Loucy (cell line): ENCODE measurements around the gene TAX1BP1.
A peak's percentile ranks its signal among the peaks of the same experiment; 100 is the strongest.

ENCODE experiments used
- H2AFZ ChIP-seq: fragments of 200-600 bp; sonication (generic); 2 replicates; pipeline ENCODE4 v1.6.0; 2016; ENCODE audit warnings: antibody characterized with exemption, mild to moderate bottlenecking, low read length, moderate library complexity
- H3F3A ChIP-seq: fragments of 200-600 bp; 2 replicates; pipeline ENCODE4 v1.6.0; 2016; ENCODE audit warnings: antibody characterized with exemption, low read depth, mild to moderate bottlenecking
- H3K27me3 ChIP-seq: fragments of 200-600 bp; sonication (generic); 2 replicates; pipeline ENCODE4 v1.6.1; 2014; ENCODE audit warnings: low read length, mild to moderate bottlenecking; ENCODE audit not compliant: insufficient read depth, poor library complexity, severe bottlenecking
- H3K36me3 ChIP-seq: fragments of 200-600 bp; sonication (generic); 2 replicates; pipeline ENCODE4 v1.6.1; 2016; ENCODE audit warnings: low read length; ENCODE audit not compliant: insufficient read depth
- H3K4me1 ChIP-seq: fragments of 200-600 bp; sonication (generic); 2 replicates; pipeline ENCODE4 v1.5.1; 2014; ENCODE audit warnings: low read length, mild to moderate bottlenecking; ENCODE audit not compliant: insufficient read depth, poor library complexity, severe bottlenecking
- H3K4me2 ChIP-seq: fragments of 200-600 bp; sonication (generic); 2 replicates; pipeline ENCODE4 v1.6.0; 2014; ENCODE audit warnings: antibody characterized with exemption, low read length, low read depth, mild to moderate bottlenecking; ENCODE audit not compliant: poor library complexity, severe bottlenecking
- H3K4me3 ChIP-seq: fragments of 200-600 bp; sonication (generic); 2 replicates; pipeline ENCODE4 v1.5.1; 2014; ENCODE audit warnings: low read length, mild to moderate bottlenecking, mixed read lengths; ENCODE audit not compliant: poor library complexity, severe bottlenecking
- H3K79me2 ChIP-seq: fragments of 200-600 bp; sonication (generic); 2 replicates; pipeline ENCODE4 v1.6.1; 2014; ENCODE audit warnings: low read length; ENCODE audit not compliant: insufficient read depth
- H3K9ac ChIP-seq: fragments of 200-600 bp; sonication (generic); 2 replicates; pipeline ENCODE4 v1.6.0; 2014; ENCODE audit warnings: mild to moderate bottlenecking, low read depth, low read length, moderate library complexity; ENCODE audit not compliant: poor library complexity, severe bottlenecking
- H3K9me2 ChIP-seq: fragments of 200-600 bp; sonication (generic); replicated peaks from 2 replicates; pipeline ENCODE4 v1.6.1; 2016; ENCODE audit warnings: low read depth, low read length, mixed read lengths
- H3K9me3 ChIP-seq: fragments of 200-600 bp; sonication (generic); 2 replicates; pipeline ENCODE4 v1.6.1; 2014; ENCODE audit warnings: mild to moderate bottlenecking, antibody characterized with exemption, low read length, low read depth; ENCODE audit not compliant: insufficient read depth
- H4K20me1 ChIP-seq: fragments of 200-600 bp; sonication (generic); 2 replicates; pipeline ENCODE4 v1.6.0; 2014; ENCODE audit warnings: antibody characterized with exemption, low read length, mild to moderate bottlenecking; ENCODE audit not compliant: insufficient read depth, poor library complexity, severe bottlenecking
- EZH2phosphoT487 ChIP-seq: fragments of 200-600 bp; IDR thresholded peaks from 2 replicates; pipeline ENCODE4 v1.6.1; 2018; ENCODE audit warnings: antibody characterized with exemption, mild to moderate bottlenecking, moderate library complexity, borderline replicate concordance
- TF ChIP-seq, protein P1 (sequence below): fragments of 200-600 bp; sonication (generic); conservative IDR thresholded peaks from 2 replicates; pipeline ENCODE4 v1.5.1; 2014; ENCODE audit warnings: mild to moderate bottlenecking, antibody characterized with exemption, low read length

The TAX1BP1 gene

DNA sequence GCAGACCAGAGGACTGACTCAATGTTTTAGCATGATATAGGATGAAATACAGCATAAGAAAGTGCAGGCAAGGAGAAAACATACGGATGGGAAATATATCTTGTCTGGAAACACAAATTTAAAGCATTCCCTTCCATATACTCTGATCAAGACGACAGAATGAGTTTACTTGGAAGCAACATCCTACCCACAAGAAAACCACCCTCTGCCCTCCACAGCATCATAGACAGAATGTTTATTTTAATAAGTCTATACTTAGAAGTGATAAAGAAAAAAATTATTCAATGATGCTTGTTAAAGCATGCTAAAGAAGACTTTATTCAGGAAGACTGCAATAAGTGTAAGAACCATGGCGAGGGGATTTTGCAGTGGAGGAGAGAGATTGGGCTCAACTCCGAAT is 44.9 kb upstream of the TAX1BP1 start:
- Histone ChIP-seq H3F3A (no peaks in the 10 kb centered on the region), H3K27me3 (no peaks in the 10 kb centered on the region), H4K20me1 (no peaks in the 10 kb centered on the region), H3K4me3 (no peak overlapping the region), H3K9ac (no peak overlapping the region), H2AFZ (no peak overlapping the region), H3K79me2 (no peaks in the 10 kb centered on the region), H3K9me3 (no peaks in the 10 kb centered on the region), H3K4me1 (peaks cover 17% of the 10 kb centered on the region), H3K36me3 (no peaks in the 10 kb centered on the region), H3K4me2 (no peak overlapping the region), H3K9me2 (no peaks in the 10 kb centered on the region)
- TF ChIP-seq, protein P1, sequence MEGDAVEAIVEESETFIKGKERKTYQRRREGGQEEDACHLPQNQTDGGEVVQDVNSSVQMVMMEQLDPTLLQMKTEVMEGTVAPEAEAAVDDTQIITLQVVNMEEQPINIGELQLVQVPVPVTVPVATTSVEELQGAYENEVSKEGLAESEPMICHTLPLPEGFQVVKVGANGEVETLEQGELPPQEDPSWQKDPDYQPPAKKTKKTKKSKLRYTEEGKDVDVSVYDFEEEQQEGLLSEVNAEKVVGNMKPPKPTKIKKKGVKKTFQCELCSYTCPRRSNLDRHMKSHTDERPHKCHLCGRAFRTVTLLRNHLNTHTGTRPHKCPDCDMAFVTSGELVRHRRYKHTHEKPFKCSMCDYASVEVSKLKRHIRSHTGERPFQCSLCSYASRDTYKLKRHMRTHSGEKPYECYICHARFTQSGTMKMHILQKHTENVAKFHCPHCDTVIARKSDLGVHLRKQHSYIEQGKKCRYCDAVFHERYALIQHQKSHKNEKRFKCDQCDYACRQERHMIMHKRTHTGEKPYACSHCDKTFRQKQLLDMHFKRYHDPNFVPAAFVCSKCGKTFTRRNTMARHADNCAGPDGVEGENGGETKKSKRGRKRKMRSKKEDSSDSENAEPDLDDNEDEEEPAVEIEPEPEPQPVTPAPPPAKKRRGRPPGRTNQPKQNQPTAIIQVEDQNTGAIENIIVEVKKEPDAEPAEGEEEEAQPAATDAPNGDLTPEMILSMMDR, result no peak
- no peak for TF ChIP-seq EZH2phosphoT487

DNA sequence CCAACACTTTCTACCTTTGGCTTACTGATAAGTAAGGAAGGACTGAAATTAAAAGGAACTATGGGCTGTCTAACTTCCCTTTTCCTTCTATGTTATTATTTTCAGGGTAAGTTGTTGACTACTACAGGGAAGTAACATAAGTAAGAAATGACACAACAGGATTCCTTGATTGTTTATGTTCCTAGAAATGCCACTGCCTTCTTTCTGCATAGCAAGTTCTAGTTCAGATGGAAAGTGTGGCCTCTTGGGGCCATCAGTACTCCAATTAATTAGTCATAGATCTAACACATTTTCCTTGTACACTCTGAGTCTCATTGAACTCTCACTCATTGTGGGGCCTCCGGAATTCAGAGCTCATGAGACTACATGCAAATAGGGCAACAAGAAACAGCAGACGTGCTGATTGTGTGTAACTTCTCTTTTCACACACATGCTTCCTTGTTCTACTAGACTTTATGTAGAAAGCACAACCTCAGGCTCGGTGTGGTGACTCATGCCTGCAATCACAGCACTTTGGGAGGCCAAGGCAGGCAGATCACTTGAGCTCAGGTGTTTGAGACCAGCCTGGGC is 42.0 kb upstream of the TAX1BP1 start:
- no peaks in the 10 kb centered on the region for H3K27me3 ChIP-seq
- no peaks in the 10 kb centered on the region for H3K36me3 ChIP-seq
- no peaks in the 10 kb centered on the region for H3K9me2 ChIP-seq
- H3K4me2 ChIP-seq, result no peak overlapping the region
- H3K79me2 ChIP-seq, result no peaks in the 10 kb centered on the region
- H3F3A ChIP-seq, result no peaks in the 10 kb centered on the region
- TF ChIP-seq, protein P1, result no peak
- no peak for TF ChIP-seq EZH2phosphoT487
- H2AFZ ChIP-seq, result peak overlapping the region; percentile 68
- no peaks in the 10 kb centered on the region for H4K20me1 ChIP-seq
- H3K4me1 ChIP-seq, result peaks cover 9% of the 10 kb centered on the region
- H3K9ac ChIP-seq, result no peak overlapping the region
- no peak overlapping the region for H3K4me3 ChIP-seq
- H3K9me3 ChIP-seq, result no peaks in the 10 kb centered on the region

DNA sequence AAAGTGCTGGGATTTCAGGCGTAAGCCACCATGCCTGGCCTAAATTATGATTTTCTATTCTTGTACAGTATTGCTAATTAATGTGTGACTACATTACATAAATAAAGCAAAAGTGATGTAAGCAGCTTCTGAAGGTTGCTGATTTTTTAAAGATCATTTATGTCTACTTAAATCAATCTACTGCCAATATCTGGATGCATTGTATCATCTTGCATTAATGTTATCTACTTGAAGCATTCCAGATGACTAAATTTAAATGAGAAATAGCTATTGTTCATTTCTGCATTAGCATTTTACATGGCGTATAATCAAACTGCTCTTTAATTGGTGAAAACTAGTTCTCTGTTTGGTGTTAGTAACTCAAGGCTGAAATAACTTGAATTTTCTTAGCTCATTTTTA is 40.2 kb upstream of the TAX1BP1 start:
- Histone ChIP-seq H3K9ac (no peak overlapping the region), H2AFZ (no peak overlapping the region), H3K4me2 (no peak overlapping the region), H3F3A (no peaks in the 10 kb centered on the region), H3K36me3 (no peaks in the 10 kb centered on the region), H3K79me2 (no peaks in the 10 kb centered on the region), H3K4me3 (no peak overlapping the region), H4K20me1 (no peaks in the 10 kb centered on the region), H3K27me3 (no peaks in the 10 kb centered on the region), H3K4me1 (no peaks in the 10 kb centered on the region), H3K9me3 (no peaks in the 10 kb centered on the region), H3K9me2 (no peaks in the 10 kb centered on the region)
- no peak for TF ChIP-seq EZH2phosphoT487
- TF ChIP-seq, protein P1, result no peak
